B cell (primary cell): ENCODE results near the gene DIPK1B.
"Not testable (repeated sequence)": the region's sequence is repeated elsewhere in the genome, so short reads cannot be mapped to it uniquely, and the experiment has no call there.

Source experiments
- CTCF ChIP-seq: fragments of 200-600 bp; IDR thresholded peaks from one replicate; pipeline ENCODE4 v1.8.0; 2022; ENCODE audit warnings: antibody characterized with exemption, mild to moderate bottlenecking
- EZH2 ChIP-seq: IDR thresholded peaks from 2 replicates; pipeline ENCODE4 v1.6.1; 2012; ENCODE audit warnings: borderline replicate concordance, low read depth, mild to moderate bottlenecking, moderate library complexity, low read length; ENCODE audit not compliant: insufficient read depth, poor library complexity, severe bottlenecking

DNA sequence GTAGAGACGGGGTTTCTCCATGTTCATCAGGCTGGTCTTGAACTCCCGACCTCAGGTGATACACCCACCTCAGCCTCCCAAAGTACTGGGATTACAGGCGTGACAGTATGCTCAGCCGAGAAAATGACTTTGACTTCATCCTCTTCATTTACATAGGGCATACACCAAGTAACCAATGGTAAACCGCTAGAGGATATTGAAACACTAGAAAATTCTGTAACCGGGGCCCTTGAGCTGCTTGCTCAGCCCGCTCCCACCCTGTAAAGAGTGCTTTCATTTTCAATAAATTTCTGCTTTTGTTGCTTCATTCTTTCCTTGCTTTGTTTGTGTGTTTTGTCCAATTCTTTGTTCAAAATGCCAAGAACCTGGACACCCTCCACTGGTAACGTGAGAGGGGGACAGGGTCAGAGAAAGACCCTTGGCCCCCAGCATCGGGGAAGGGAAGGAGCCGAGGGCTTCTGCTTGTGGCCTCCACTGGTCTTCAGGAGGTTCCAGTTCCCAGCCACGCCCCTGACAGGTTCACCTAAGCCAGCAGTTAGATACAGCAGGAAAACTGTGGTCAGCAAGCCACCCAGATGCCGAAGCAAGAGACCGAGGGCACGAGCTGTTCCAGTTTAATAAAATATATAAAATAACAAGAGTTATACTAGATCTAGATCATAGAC is 53.5 kb downstream of the DIPK1B start:
- not testable (repeated sequence) for TF ChIP-seq CTCF, EZH2
